Natural killer cell (primary cell): ENCODE results near the gene FOXE3. TPM values are rescaled to one million over a fixed set of nuclear protein-coding genes. Genes with fewer than 3 reads are reported as not detected.

Experiments
- ATAC-seq, 3 donors: fragments of 150-1000 bp in 2 of 3; fragments of 200-7000 bp in 1 of 3; cut with Tn5 transposase; 1 replicate in 1 of 3; 2 replicates in 2 of 3; pipeline ENCODE4 v1.10.0; 2021; ENCODE audit warnings: mild to moderate bottlenecking in 2 of 3, moderate library complexity in 2 of 3
- DNase-seq, 2 donors: peaks; one replicate each; pipeline versions ENCODE4 v3.0.0 to v3.0.0-alpha.2; 2013 to 2021; ENCODE audit warnings: mixed read lengths in 1 of 2
- H3K27ac ChIP-seq: one replicate; pipeline ENCODE4 v1.5.1; 2013; ENCODE audit warnings: mild to moderate bottlenecking, low read length
- H3K27me3 ChIP-seq: one replicate; pipeline ENCODE4 v1.6.1; 2013; ENCODE audit warnings: low read length; ENCODE audit not compliant: control insufficient read depth, insufficient read depth
- H3K36me3 ChIP-seq: one replicate; pipeline ENCODE4 v1.6.1; 2013; ENCODE audit warnings: low read length; ENCODE audit not compliant: control insufficient read depth, insufficient read depth
- H3K4me1 ChIP-seq: one replicate; pipeline ENCODE4 v1.6.1; 2013; ENCODE audit warnings: low read length; ENCODE audit not compliant: control insufficient read depth, insufficient read depth
- H3K4me3 ChIP-seq: one replicate; pipeline ENCODE4 v1.5.1; 2013; ENCODE audit warnings: low read length
- H3K9me3 ChIP-seq: one replicate; pipeline ENCODE4 v1.6.1; 2013; ENCODE audit warnings: low read length; ENCODE audit not compliant: control insufficient read depth, insufficient read depth
- H3K27ac Mint-ChIP-seq, 2 donors: one replicate each; pipeline ENCODE4 v1.8.0; 2022; ENCODE audit warnings: mild to moderate bottlenecking in 2 of 2, mixed read lengths in 2 of 2, moderate library complexity in 1 of 2
- H3K27me3 Mint-ChIP-seq, 2 donors: one replicate each; pipeline ENCODE4 v1.8.0; 2022; ENCODE audit warnings: low read depth in 2 of 2, mixed read lengths in 2 of 2
- H3K36me3 Mint-ChIP-seq: one replicate; pipeline ENCODE4 v1.8.0; 2022; ENCODE audit warnings: mixed read lengths
- H3K4me1 Mint-ChIP-seq, 2 donors: one replicate each; pipeline ENCODE4 v1.8.0; 2022; ENCODE audit warnings: mixed read lengths in 2 of 2
- H3K4me3 Mint-ChIP-seq: one replicate; pipeline ENCODE4 v1.8.0; 2022; ENCODE audit warnings: mild to moderate bottlenecking, moderate library complexity, mixed read lengths
- H3K9me3 Mint-ChIP-seq, 2 donors: one replicate each; pipeline ENCODE4 v1.8.0; 2022; ENCODE audit warnings: mixed read lengths in 2 of 2
- WGBS: methylation state at CpG from one replicate; pipeline ENCODE4 v1.1.7; 2013; ENCODE audit warnings: missing lambda C conversion rate; ENCODE audit not compliant: insufficient coverage; 5-methylcytosine and 5-hydroxymethylcytosine counted together
- intact Hi-C: fragments of 100-400 bp; cut with micrococcal nuclease; formaldehyde crosslinking; loops from one replicate; pipeline ENCODE4 v1.14.2; 2022
- total RNA-seq, 4 donors: library from RNA; stranded (reverse); fragments of 120-200 nt in 1 of 4; gene quantifications; one replicate each; pipeline versions ENCODE4 v1.2.3 to v1.2.4, GENCODE V29; 2013 to 2022
- TF ChIP-seq, protein P1 (sequence below): fragments of 200-600 bp; IDR thresholded peaks from one replicate; pipeline ENCODE4 v1.8.0; 2022; ENCODE audit warnings: antibody characterized with exemption

The FOXE3 gene
- total RNA-seq, 3 donors from 2014 or later (not counting 1 experiment from before 2014, with no cell fraction given) = not detected

DNA sequence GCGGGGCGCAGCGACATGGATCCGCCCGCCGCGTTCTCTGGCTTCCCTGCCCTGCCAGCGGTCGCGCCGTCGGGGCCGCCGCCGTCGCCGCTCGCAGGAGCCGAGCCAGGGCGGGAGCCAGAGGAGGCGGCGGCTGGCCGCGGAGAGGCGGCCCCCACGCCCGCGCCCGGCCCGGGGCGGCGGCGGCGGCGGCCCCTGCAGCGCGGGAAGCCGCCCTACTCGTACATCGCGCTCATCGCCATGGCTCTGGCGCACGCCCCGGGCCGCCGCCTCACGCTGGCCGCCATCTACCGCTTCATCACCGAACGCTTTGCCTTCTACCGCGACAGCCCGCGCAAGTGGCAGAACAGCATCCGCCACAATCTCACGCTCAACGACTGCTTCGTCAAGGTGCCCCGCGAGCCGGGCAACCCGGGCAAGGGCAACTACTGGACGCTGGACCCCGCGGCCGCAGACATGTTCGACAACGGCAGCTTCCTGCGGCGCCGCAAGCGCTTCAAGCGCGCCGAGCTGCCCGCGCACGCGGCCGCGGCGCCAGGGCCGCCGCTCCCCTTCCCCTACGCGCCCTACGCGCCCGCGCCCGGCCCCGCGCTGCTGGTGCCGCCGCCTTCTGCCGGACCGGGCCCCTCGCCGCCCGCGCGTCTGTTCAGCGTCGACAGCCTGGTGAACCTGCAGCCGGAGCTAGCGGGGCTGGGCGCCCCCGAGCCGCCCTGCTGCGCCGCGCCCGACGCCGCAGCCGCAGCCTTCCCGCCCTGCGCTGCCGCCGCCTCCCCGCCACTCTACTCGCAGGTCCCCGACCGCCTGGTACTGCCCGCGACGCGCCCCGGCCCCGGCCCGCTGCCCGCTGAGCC, 459 bp downstream of the FOXE3 start:
- Histone ChIP-seq H3K36me3 (no peaks in the 10 kb centered on the region), H3K9me3 (no peaks in the 10 kb centered on the region), H3K4me1 (peaks cover 2% of the 10 kb centered on the region), H3K4me3 (no peak overlapping the region), H3K27ac (no peak overlapping the region), H3K27me3 (peaks cover 17% of the 10 kb centered on the region)
- Mint-ChIP-seq H3K9me3 (no peaks in the 10 kb centered on the region), H3K4me1 (peaks cover 0 to 11% of the 10 kb centered on the region in 2 donors), H3K27ac (no peak overlapping the region), H3K27me3 (peaks cover 38 to 40% of the 10 kb centered on the region in 2 donors), H3K36me3 (no peaks in the 10 kb centered on the region), H3K4me3 (peak overlapping the region; percentile 65)
- intact Hi-C loops = no loop called here
- WGBS = 4% methylated on average over 134 of the region's 134 CpGs
- peak in 1 of 3 donors; percentile 68 for ATAC-seq
- DNase-seq = peak in 1 of 2 donors; percentile 19
- TF ChIP-seq, protein P1, sequence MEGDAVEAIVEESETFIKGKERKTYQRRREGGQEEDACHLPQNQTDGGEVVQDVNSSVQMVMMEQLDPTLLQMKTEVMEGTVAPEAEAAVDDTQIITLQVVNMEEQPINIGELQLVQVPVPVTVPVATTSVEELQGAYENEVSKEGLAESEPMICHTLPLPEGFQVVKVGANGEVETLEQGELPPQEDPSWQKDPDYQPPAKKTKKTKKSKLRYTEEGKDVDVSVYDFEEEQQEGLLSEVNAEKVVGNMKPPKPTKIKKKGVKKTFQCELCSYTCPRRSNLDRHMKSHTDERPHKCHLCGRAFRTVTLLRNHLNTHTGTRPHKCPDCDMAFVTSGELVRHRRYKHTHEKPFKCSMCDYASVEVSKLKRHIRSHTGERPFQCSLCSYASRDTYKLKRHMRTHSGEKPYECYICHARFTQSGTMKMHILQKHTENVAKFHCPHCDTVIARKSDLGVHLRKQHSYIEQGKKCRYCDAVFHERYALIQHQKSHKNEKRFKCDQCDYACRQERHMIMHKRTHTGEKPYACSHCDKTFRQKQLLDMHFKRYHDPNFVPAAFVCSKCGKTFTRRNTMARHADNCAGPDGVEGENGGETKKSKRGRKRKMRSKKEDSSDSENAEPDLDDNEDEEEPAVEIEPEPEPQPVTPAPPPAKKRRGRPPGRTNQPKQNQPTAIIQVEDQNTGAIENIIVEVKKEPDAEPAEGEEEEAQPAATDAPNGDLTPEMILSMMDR = no peak

DNA sequence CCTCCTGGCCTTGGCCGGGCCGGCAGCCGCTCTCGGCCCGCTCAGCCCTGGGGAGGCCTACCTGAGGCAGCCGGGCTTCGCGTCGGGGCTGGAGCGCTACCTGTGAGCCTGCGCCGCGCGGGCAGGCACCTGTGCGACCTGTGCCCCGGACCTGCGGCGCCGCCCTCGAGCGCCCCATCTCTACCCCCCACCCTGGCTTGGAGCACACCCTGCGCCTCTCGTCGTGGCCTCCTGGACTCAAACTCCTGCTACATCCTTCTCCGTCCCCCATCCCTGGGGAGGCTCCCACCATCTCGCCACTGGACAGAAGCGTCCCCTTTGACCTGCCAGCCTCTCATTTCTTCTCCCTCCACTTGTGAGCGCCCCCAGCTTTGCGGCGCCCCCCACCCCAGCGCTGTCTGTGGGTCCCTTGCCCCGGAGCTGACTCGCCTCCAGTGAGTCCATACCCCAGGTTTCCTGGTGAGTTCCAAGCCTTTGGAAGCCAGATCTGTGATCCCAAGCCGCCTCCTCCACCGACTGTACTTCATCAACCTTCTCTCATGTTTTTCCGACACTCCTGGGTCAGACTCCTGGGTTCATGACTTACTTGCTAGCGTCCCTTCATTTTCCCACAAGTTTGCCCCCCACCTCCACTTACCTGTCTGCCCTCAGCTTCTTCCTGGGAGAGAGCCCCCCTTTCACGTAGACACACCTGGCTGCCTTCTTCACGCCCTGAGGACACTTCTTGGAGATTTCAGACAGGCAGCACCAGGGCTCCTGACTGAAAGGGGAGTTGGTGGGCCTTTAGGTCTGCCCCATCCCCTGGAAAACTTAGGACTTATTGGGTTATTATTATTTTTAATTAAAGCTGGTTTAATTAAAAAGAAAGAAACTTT, 1.3 kb downstream of the FOXE3 start:
- H3K27ac Mint-ChIP-seq = no peak overlapping the region
- Histone ChIP-seq H3K4me1 (peaks cover 2% of the 10 kb centered on the region), H3K4me3 (no peak overlapping the region), H3K9me3 (no peaks in the 10 kb centered on the region), H3K36me3 (no peaks in the 10 kb centered on the region), H3K27me3 (peaks cover 17% of the 10 kb centered on the region), H3K27ac (no peak overlapping the region)
- ATAC-seq (no peak), DNase-seq (no peak)
- TF ChIP-seq, protein P1 = no peak
- intact Hi-C loops = no loop called here
- WGBS = 43% methylated on average over 39 of the region's 39 CpGs
- H3K36me3 Mint-ChIP-seq = no peaks in the 10 kb centered on the region
- H3K4me3 Mint-ChIP-seq = peak overlapping the region; percentile 49
- H3K9me3 Mint-ChIP-seq = no peaks in the 10 kb centered on the region
- H3K4me1 Mint-ChIP-seq = peaks cover 0 to 11% of the 10 kb centered on the region in 2 donors
- H3K27me3 Mint-ChIP-seq = peaks cover 38 to 40% of the 10 kb centered on the region in 2 donors

DNA sequence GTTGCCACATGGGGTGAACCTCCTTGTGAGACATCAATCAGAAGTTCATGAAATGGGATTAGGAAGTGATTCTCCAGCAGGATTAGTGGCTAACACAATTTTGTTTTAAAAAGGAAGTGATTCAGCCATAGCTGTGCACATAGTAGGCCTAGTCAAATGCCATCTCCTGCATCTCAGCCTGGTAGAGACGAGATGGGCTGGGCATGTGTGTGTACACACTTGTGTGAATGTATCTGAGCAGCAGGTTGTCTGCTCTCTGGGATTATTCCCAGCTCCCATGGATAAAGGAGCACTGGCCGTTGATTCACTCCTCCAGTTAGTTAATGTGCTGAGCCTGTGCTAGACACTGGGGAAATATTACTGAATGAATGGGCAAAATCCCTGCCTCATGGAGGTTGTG, 2.0 kb downstream of the FOXE3 start:
- peaks cover 2% of the 10 kb centered on the region for H3K4me1 ChIP-seq
- H3K27me3 Mint-ChIP-seq = peaks cover 38 to 40% of the 10 kb centered on the region in 2 donors
- H3K36me3 ChIP-seq = no peaks in the 10 kb centered on the region
- 85% methylated on average over 2 of the region's 2 CpGs for WGBS
- no peak for DNase-seq
- peaks cover 0 to 11% of the 10 kb centered on the region in 2 donors for H3K4me1 Mint-ChIP-seq
- H3K27ac ChIP-seq = no peak overlapping the region
- peaks cover 17% of the 10 kb centered on the region for H3K27me3 ChIP-seq
- peak overlapping the region; percentile 49 for H3K4me3 Mint-ChIP-seq
- no peaks in the 10 kb centered on the region for H3K36me3 Mint-ChIP-seq
- no peak for ATAC-seq
- no peak overlapping the region for H3K27ac Mint-ChIP-seq
- intact Hi-C loops = no loop called here
- no peaks in the 10 kb centered on the region for H3K9me3 ChIP-seq
- TF ChIP-seq, protein P1 = no peak
- H3K4me3 ChIP-seq = no peak overlapping the region
- no peaks in the 10 kb centered on the region for H3K9me3 Mint-ChIP-seq
